Fibroblast of villous mesenchyme (primary cell): Measurements from ENCODE around the gene KCNQ1. TPM values are rescaled to one million over a fixed set of nuclear protein-coding genes. Genes with fewer than 3 reads are reported as not detected.

Experiments
- DNase-seq: peaks from one replicate; pipeline ENCODE4 v3.0.0-alpha.2; 2010; ENCODE audit warnings: low read depth
- H3K4me3 ChIP-seq: 2 replicates; pipeline ENCODE4 v1.5.1; 2011; ENCODE audit warnings: low read depth, mild to moderate bottlenecking, low read length
- CTCF ChIP-seq: IDR thresholded peaks from 2 replicates; pipeline ENCODE4 v1.5.1; 2012; ENCODE audit warnings: low read depth, mild to moderate bottlenecking, low read length; ENCODE audit not compliant: insufficient read depth
- total RNA-seq: library from RNA; depleted of rRNA; stranded (reverse); fragments of >200 nt; gene quantifications from 2 replicates; pipeline ENCODE4 v1.2.3, GENCODE V29; 2012

KCNQ1 gene
- total RNA-seq, 1 donor, result not detected

GRCh38 chr11:2673250-2673610 is 228.4 kb downstream of the KCNQ1 start:
- DNase-seq, result no peak
- TF ChIP-seq CTCF, result no peak
- no peak overlapping the region for H3K4me3 ChIP-seq

- H3K4me3 ChIP-seq, result no peak overlapping the region
- no peak for TF ChIP-seq CTCF
- DNase-seq, result no peak
Observed at GRCh38 chr11:2673871-2674471, 229.2 kb downstream of the KCNQ1 start.

GRCh38 chr11:2674658-2675131 is 229.9 kb downstream of the KCNQ1 start:
- TF ChIP-seq CTCF, result no peak
- H3K4me3 ChIP-seq, result no peak overlapping the region
- no peak for DNase-seq

GRCh38 chr11:2675540-2675939 is 230.7 kb downstream of the KCNQ1 start:
- DNase-seq, result no peak
- TF ChIP-seq CTCF, result no peak
- H3K4me3 ChIP-seq, result no peak overlapping the region

- H3K4me3 ChIP-seq, result no peak overlapping the region
- DNase-seq, result no peak
- no peak for TF ChIP-seq CTCF
Observed at GRCh38 chr11:2677127-2677526, 232.3 kb downstream of the KCNQ1 start.

GRCh38 chr11:2678396-2678795 is 233.6 kb downstream of the KCNQ1 start:
- H3K4me3 ChIP-seq, result no peak overlapping the region
- DNase-seq, result peak; percentile 51
- no peak for TF ChIP-seq CTCF

GRCh38 chr11:2679011-2679676 is 234.3 kb downstream of the KCNQ1 start:
- no peak for TF ChIP-seq CTCF
- no peak for DNase-seq
- H3K4me3 ChIP-seq, result no peak overlapping the region
